DOHH2 (cell line): Measurements from ENCODE around the gene TSPAN5.
"Not testable (repeated sequence)": the region's sequence is repeated elsewhere in the genome, so short reads cannot be mapped to it uniquely, and the experiment has no call there.

Source experiments
- EZH2phosphoT487 ChIP-seq: fragments of 200-600 bp; sonication (generic); IDR thresholded peaks from 2 replicates; pipeline ENCODE4 v1.6.1; 2017; ENCODE audit warnings: borderline replicate concordance, mild to moderate bottlenecking, antibody characterized with exemption, low read length, moderate library complexity, mixed read lengths
- TF ChIP-seq, protein P1 (sequence below): fragments of 200-600 bp; sonication (generic); IDR thresholded peaks from one replicate; pipeline ENCODE4 v1.5.1; 2014; ENCODE audit warnings: antibody characterized with exemption, mild to moderate bottlenecking, low read depth, low read length; ENCODE audit not compliant: poor library complexity, severe bottlenecking

DNA sequence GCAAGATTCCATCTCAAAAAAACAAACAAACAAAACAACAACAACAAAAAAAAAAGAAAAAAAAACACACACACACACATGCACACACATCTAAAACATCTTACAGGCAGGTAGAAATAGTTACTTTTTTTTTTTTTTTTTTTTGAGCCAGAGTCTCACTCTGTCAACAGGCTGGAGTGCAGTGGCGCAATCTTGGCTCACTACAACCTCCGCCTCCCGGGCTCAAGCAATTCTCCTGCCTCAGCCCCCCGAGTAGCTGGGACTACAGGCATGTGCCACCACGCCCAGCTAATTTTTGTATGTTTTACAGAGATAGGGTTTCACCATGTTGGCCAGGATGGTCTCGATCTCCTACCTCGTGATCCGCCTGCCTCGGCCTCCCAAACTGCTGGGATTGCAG is 201.0 kb downstream of the TSPAN5 start:
- TF ChIP-seq, protein P1, sequence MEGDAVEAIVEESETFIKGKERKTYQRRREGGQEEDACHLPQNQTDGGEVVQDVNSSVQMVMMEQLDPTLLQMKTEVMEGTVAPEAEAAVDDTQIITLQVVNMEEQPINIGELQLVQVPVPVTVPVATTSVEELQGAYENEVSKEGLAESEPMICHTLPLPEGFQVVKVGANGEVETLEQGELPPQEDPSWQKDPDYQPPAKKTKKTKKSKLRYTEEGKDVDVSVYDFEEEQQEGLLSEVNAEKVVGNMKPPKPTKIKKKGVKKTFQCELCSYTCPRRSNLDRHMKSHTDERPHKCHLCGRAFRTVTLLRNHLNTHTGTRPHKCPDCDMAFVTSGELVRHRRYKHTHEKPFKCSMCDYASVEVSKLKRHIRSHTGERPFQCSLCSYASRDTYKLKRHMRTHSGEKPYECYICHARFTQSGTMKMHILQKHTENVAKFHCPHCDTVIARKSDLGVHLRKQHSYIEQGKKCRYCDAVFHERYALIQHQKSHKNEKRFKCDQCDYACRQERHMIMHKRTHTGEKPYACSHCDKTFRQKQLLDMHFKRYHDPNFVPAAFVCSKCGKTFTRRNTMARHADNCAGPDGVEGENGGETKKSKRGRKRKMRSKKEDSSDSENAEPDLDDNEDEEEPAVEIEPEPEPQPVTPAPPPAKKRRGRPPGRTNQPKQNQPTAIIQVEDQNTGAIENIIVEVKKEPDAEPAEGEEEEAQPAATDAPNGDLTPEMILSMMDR = not testable (repeated sequence)
- TF ChIP-seq EZH2phosphoT487 = not testable (repeated sequence)
